ENCODE data around the gene SLC9A9.

- TF ChIP-seq EZH2phosphoT487 (IDR thresholded peaks at IDR 0.05; ENCODE audit: borderline replicate concordance, low read depth) (no peak), IRF3 (IDR thresholded peaks at IDR 0.05; ENCODE audit: low read depth, low read length) (no peak), ZBTB33 (IDR thresholded peaks at IDR 0.05; ENCODE audit: borderline replicate concordance, low read depth) (no peak), RAD21 (IDR thresholded peaks at IDR 0.05; ENCODE audit: low read length) (no peak), EP300 (IDR thresholded peaks at IDR 0.05; ENCODE audit: borderline replicate concordance in 1 of 2, low read depth in 1 of 2, low read length in 1 of 2) (no peak), CTCF (IDR thresholded peaks at IDR 0.05) (no peak), POLR2AphosphoS5 (IDR thresholded peaks at IDR 0.05; ENCODE audit: low read depth, low read length) (no peak), RFX5 (IDR thresholded peaks at IDR 0.05; ENCODE audit: low read length) (no peak), REST (IDR thresholded peaks at IDR 0.05; ENCODE audit: low read depth, low read length) (no peak)
Measured at GRCh38 chr3:143784446-143784845, 63.8 kb downstream of the SLC9A9 start.

Measured in SK-N-SH (cell line).